A673 (cell line): ENCODE measurements around the gene NEURL1. TPM values are rescaled to one million over a fixed set of nuclear protein-coding genes. Genes with fewer than 3 reads are reported as not detected.

Experiments used
- BruUV-seq: library from RNA; stranded (reverse); fragments of 400-500 nt; replicated peaks from 2 replicates; lab custom pipeline; 2021; lab: Mats Ljungman, UMichigan
- CTCF ChIA-PET: fragments of 300-600 bp; sonication (Branson Sonifier 250); formaldehyde crosslinking; loops from one replicate; lab custom pipeline; 2022; ENCODE audit warnings: antibody characterized with exemption; lab: Charles Lee
- POLR2A ChIA-PET: fragments of 300-600 bp; sonication (Branson Sonifier 250); formaldehyde crosslinking; loops from one replicate; lab custom pipeline; 2022; ENCODE audit warnings: antibody characterized with exemption; ENCODE audit not compliant: low non-redundant PET; lab: Charles Lee
- DNase-seq: peaks from one replicate; pipeline ENCODE4 v3.0.0-alpha.2; 2015; ENCODE audit warnings: low spot score
- H3K27ac ChIP-seq: fragments of 200-600 bp; sonication (generic); 2 replicates; pipeline ENCODE4 v1.5.1; 2016; ENCODE audit warnings: mixed run types, low read depth, mild to moderate bottlenecking, mixed read lengths, antibody characterized with exemption, low read length; ENCODE audit not compliant: poor library complexity, severe bottlenecking
- H3K27me3 ChIP-seq: fragments of 200-600 bp; sonication (generic); replicated peaks from 2 replicates; pipeline ENCODE4 v1.6.1; 2017; ENCODE audit warnings: mixed run types, low read depth, mild to moderate bottlenecking, mixed read lengths, antibody characterized with exemption, low read length; ENCODE audit not compliant: insufficient read depth, poor library complexity
- H3K36me3 ChIP-seq: fragments of 200-600 bp; sonication (generic); 2 replicates; pipeline ENCODE4 v1.6.1; 2016; ENCODE audit warnings: mixed run types, mild to moderate bottlenecking, mixed read lengths, antibody characterized with exemption, low read length; ENCODE audit not compliant: insufficient read depth, poor library complexity, severe bottlenecking
- H3K4me1 ChIP-seq: fragments of 200-600 bp; sonication (generic); 2 replicates; pipeline ENCODE4 v1.6.1; 2017; ENCODE audit warnings: mixed run types, mild to moderate bottlenecking, mixed read lengths, antibody characterized with exemption, low read length; ENCODE audit not compliant: insufficient read depth, poor library complexity, severe bottlenecking
- H3K4me3 ChIP-seq: fragments of 200-600 bp; sonication (generic); 2 replicates; pipeline ENCODE4 v1.5.1; 2016; ENCODE audit warnings: low read depth, mixed run types, mild to moderate bottlenecking, mixed read lengths, low read length; ENCODE audit not compliant: poor library complexity, severe bottlenecking
- H3K9me3 ChIP-seq: fragments of 200-600 bp; sonication (generic); 2 replicates; pipeline ENCODE4 v1.6.1; 2016; ENCODE audit warnings: mixed run types, low read depth, mild to moderate bottlenecking, mixed read lengths, antibody characterized with exemption, low read length; ENCODE audit not compliant: poor library complexity, severe bottlenecking
- EZH2 ChIP-seq: fragments of 200-600 bp; sonication (generic); IDR thresholded peaks from 2 replicates; pipeline ENCODE4 v1.6.1; 2017; ENCODE audit warnings: borderline replicate concordance, low read depth, mild to moderate bottlenecking, mixed read lengths, antibody characterized with exemption, low read length; ENCODE audit not compliant: poor library complexity, severe bottlenecking
- intact Hi-C: fragments of 100-400 bp; cut with micrococcal nuclease; formaldehyde crosslinking; loops from one replicate; pipeline ENCODE4 v1.10.0; 2022; ENCODE audit not compliant: unreplicated experiment
- total RNA-seq: library from RNA; stranded (reverse); gene quantifications from 2 replicates; pipeline ENCODE4 v1.2.3, GENCODE V29; 2021
- TF ChIP-seq, protein P1 (sequence below): fragments of 300-800, 200-600 bp; sonication (generic); conservative IDR thresholded peaks from 2 replicates; pipeline ENCODE4 v1.5.1; 2017; ENCODE audit warnings: low read depth, mild to moderate bottlenecking, antibody characterized with exemption, low read length, moderate library complexity, mixed read lengths

NEURL1 gene
- total RNA-seq, 1 experiment from 2014 or later = 0.52 TPM

DNA sequence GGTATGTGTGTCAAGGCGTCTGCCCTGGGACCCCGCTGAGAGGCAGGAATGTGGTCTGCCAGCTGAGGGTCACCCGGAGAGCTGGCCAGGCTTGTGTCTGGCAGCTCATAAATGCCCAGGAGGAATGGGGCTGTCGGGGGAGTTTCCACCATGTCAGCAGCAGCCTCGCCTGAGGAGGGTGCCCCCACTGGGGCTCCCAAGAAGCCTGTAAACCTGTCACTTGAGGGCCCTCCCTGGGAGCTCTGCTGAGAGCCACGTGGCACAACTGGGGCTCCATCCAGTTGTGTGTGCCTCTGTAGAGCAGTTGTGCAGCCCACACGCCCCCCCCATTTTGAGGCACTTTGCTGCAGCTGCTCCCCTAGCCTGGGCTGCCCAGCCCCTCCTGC, 70.6 kb downstream of the NEURL1 start:
- Histone ChIP-seq H3K9me3 (no peaks in the 10 kb centered on the region), H3K36me3 (no peaks in the 10 kb centered on the region), H3K27me3 (no peaks in the 10 kb centered on the region), H3K27ac (no peak overlapping the region), H3K4me1 (no peaks in the 10 kb centered on the region), H3K4me3 (no peak overlapping the region)
- no peak for TF ChIP-seq EZH2
- TF ChIP-seq, protein P1, sequence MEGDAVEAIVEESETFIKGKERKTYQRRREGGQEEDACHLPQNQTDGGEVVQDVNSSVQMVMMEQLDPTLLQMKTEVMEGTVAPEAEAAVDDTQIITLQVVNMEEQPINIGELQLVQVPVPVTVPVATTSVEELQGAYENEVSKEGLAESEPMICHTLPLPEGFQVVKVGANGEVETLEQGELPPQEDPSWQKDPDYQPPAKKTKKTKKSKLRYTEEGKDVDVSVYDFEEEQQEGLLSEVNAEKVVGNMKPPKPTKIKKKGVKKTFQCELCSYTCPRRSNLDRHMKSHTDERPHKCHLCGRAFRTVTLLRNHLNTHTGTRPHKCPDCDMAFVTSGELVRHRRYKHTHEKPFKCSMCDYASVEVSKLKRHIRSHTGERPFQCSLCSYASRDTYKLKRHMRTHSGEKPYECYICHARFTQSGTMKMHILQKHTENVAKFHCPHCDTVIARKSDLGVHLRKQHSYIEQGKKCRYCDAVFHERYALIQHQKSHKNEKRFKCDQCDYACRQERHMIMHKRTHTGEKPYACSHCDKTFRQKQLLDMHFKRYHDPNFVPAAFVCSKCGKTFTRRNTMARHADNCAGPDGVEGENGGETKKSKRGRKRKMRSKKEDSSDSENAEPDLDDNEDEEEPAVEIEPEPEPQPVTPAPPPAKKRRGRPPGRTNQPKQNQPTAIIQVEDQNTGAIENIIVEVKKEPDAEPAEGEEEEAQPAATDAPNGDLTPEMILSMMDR = no peak
- POLR2A ChIA-PET = no interaction called here
- intact Hi-C loops = no loop called here
- CTCF ChIA-PET = no interaction called here
- no TSS peak for BruUV-seq
- DNase-seq = no peak

- BruUV-seq = no TSS peak
- TF ChIP-seq, protein P1 = peak; percentile 95
- no peak for TF ChIP-seq EZH2
- Histone ChIP-seq H3K9me3 (no peaks in the 10 kb centered on the region), H3K27ac (no peak overlapping the region), H3K4me1 (no peaks in the 10 kb centered on the region), H3K27me3 (no peaks in the 10 kb centered on the region), H3K4me3 (no peak overlapping the region), H3K36me3 (no peaks in the 10 kb centered on the region)
- ChIA-PET POLR2A (no interaction called here), CTCF (no interaction called here)
- intact Hi-C loops = no loop called here
- DNase-seq = peak; percentile 57
Measured at GRCh38 chr10:103564776-103565520, 71.4 kb downstream of the NEURL1 start.

GRCh38 chr10:103566536-103566935, 73.0 kb downstream of the NEURL1 start:
- intact Hi-C loops = no loop called here
- no peak overlapping the region for H3K27ac ChIP-seq
- TF ChIP-seq EZH2 = no peak
- TF ChIP-seq, protein P1 = no peak
- H3K4me3 ChIP-seq = no peak overlapping the region
- H3K36me3 ChIP-seq = no peaks in the 10 kb centered on the region
- DNase-seq = no peak
- CTCF ChIA-PET = no interaction called here
- H3K4me1 ChIP-seq = no peaks in the 10 kb centered on the region
- H3K27me3 ChIP-seq = no peaks in the 10 kb centered on the region
- POLR2A ChIA-PET = no interaction called here
- no TSS peak for BruUV-seq
- H3K9me3 ChIP-seq = no peaks in the 10 kb centered on the region
